Activated CD4-positive, alpha-beta T cell treated with anti-CD3 and anti-CD28 coated beads, Interleukin-2, Interleukin-4, amounts not matched to agents 100 ng/mL and 50 ng/mL, durations not matched to agents 16 hours and 8 hours (primary cell): ENCODE results near the gene IMMT.

Source experiments
- DNase-seq: peaks from one replicate; pipeline ENCODE4 v3.0.0-alpha.2; 2020; ENCODE audit warnings: low spot score

Gene IMMT

DNA sequence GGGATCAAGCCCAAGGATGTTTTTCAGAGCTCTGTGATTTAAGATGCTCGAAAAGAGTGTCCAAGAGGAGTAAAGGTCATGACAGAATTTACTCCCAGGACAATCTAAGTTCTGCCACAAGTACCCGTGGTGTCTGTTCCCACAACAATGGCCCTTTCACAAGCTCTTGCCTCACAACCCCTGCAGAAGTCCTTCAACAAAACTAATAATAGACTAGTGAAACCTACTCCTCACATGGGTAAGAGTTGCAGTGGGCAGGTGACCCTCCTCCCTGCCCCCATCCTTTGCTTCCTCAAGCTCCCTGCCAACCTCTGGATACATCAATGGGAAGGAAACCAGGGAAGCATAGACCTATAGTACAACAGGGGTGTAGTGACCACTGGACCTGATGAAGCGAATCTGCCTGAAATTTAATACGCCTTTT, 54.3 kb downstream of the IMMT start:
- no peak for DNase-seq

DNA sequence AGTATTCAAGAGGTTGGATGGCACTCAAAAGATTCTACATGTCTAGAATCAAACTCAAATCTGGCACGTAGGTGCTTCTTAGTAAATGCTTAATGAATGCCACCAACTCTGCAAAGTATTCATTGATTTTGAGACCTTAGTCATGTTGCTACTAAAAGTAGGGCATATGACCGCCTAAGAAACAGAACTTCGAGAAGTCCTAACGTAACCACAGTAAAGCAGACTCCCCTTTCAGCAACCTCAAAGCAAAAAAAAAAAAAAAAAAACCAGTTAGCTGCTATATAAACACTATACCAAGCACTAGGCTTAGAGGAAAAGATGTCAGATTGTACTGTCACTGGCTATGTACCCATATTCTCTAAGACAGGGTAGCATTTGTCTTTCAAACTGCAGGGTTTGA, 55.3 kb downstream of the IMMT start:
- no peak for DNase-seq

GRCh38 chr2:86138736-86139625, 56.3 kb downstream of the IMMT start:
- DNase-seq, result peak; percentile 11

- no peak for DNase-seq
Measured at GRCh38 chr2:86136141-86136540, 59.1 kb downstream of the IMMT start.

- DNase-seq, result no peak
Measured at GRCh38 chr2:86135653-86136052, 59.6 kb downstream of the IMMT start.

GRCh38 chr2:86134709-86135108, 60.6 kb downstream of the IMMT start:
- no peak for DNase-seq

- no peak for DNase-seq
Measured at GRCh38 chr2:86124683-86125082, 70.6 kb downstream of the IMMT start.

- DNase-seq, result no peak
Measured at GRCh38 chr2:86123328-86123925, 71.8 kb downstream of the IMMT start.

- DNase-seq, result no peak
Measured at GRCh38 chr2:86118130-86118529, 77.1 kb downstream of the IMMT start.

DNA sequence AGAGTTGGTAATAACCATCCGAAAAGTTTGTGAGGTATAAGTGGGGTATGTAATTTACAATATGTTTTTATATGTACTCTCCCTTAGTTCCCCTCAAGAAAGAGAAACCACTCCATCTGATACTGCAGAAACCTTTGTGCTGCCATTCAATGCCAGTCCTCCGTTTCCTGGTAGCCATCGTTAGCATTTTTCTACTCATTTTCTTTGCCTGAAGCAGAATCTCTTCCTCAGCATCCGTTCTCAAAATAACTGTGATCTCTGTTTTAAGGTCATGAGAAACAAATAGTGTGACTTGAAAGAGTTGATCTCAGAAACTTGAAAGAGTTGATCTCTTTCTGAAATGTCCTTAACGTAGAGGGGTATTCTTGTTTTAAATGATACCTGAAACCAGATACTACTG, 88.2 kb downstream of the IMMT start:
- DNase-seq, result peak; percentile 29

GRCh38 chr2:86105969-86106945, 89.0 kb downstream of the IMMT start, which contains the start of gene PTCD3:
Gene PTCD3 (plus strand): TSS chr2:86106235. CDS start chr2:86106248, 13 bp downstream.
- peak; percentile 96 for DNase-seq

DNA sequence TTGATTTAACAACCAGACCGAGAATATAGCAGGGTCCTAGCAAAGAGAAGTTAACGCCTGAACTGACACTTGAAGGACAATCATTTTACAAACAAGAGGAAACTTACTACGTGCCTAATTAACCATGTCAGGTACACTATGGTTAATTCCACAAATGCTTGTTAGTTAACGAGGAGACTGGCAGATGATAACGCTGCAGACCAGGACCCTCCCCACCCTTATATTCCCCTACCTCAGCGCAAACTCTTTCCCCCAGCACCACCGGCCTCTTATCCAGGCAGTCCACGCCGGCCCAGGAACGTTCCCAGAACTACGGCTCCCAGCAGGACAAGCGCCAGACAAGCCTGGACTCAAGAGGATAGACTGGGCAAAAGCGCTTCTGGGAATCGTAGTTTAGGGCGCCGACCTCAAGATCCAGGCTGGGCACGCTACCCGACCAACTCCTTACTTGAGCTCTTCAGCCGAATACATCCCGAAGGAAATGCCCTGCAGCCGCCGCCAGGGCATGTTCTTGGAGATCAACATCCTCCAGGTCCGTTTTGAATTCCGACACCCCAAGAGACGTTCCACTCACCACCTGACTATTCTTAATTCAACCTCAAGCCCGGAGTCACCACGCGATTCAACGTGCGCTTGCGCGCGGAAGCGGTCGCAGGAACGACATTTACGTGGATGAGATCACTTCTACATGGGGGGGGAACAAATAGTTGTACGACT, 89.9 kb downstream of the IMMT start, which contains the start of gene POLR1A:
Gene POLR1A (minus strand): TSS at position 635 of the 717 bp plus-strand sequence. CDS start 110 bp downstream, at position 525.
- DNase-seq, result peak; percentile 89

- no peak for DNase-seq
Measured at GRCh38 chr2:86102157-86102556, 93.1 kb downstream of the IMMT start.

- DNase-seq, result no peak
Measured at GRCh38 chr2:86097913-86098312, 97.3 kb downstream of the IMMT start.

- DNase-seq, result no peak
Measured at GRCh38 chr2:86097114-86097896, 98.0 kb downstream of the IMMT start.

GRCh38 chr2:86094229-86094628, 101.0 kb downstream of the IMMT start:
- no peak for DNase-seq
